Posterior vena cava (tissue), 2 donors: ENCODE data around the gene ANKRD24. TPM values are rescaled to one million over a fixed set of nuclear protein-coding genes. Genes with fewer than 3 reads are reported as not detected.
"Not testable (repeated sequence)": the region's sequence is repeated elsewhere in the genome, so short reads cannot be mapped to it uniquely, and the experiment has no call there.

Source experiments
- DNase-seq: peaks from one replicate; pipeline ENCODE4 v3.0.0-alpha.2; 2020; ENCODE audit warnings: low spot score
- intact Hi-C, 2 donors: fragments of 100-400 bp; cut with DNase I; formaldehyde crosslinking; loops; one replicate each; pipeline versions ENCODE4 v1.14.1 to v1.14.2; 2022 to 2023
- total RNA-seq, 2 donors: library from RNA; stranded (reverse); fragmentation: NEBNext Ultra II Directional; extraction: Animal tissue kit (Norgen Biotek cat#: 25700); gene quantifications; one replicate each; pipeline ENCODE4 v1.2.1, GENCODE V29; 2021
- donor health status: DM: yes; HTN: yes; CAD: no.
- donor health status: DM: yes; HTN: yes; CAD: no.

The ANKRD24 gene
- total RNA-seq, 2 donors from 2014 or later: 0.69 to 1.00 TPM

DNA sequence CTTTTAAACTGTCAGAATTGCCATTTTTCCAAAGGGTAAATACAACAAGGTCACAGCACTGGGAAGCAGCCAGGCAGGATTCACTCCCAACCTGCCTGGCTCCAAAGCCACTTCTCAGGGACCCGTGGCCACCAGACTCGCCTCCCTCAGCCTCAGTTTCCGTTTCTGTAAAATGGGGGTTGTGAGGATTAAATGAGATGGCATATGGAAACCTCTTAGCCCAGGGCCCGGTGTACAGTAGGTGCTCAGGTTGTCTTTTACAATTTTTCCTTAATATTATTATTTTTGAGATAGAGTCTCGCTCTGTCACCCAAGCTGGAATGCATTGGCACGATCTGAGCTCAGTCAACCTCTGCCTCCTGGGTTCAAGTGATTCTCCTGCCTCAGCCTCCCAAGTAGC lies 74.5 kb downstream of the ANKRD24 start:
- no peak for DNase-seq
- intact Hi-C loops: no loop called here

DNA sequence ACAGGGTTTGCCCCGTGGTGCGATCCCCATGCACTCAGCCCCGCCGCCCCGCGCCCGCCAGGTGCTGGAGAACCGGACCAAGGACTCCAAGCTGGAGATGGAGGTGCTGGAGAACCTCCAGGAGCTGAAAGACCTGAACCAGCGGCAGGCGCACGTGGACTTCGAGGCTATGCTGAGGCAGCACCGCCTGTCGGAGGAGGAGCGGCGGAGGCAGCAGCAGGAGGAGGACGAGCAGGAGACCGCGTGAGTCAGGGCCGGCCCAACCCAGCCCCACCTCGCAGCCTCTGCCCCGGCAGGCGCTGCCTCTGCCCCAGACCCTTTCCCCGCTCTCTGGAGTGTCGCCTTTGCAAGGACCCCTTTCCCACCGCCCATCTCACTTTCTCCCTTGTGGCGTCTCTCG lies 75.7 kb downstream of the ANKRD24 start:
- intact Hi-C loops: no loop called here
- no peak for DNase-seq

DNA sequence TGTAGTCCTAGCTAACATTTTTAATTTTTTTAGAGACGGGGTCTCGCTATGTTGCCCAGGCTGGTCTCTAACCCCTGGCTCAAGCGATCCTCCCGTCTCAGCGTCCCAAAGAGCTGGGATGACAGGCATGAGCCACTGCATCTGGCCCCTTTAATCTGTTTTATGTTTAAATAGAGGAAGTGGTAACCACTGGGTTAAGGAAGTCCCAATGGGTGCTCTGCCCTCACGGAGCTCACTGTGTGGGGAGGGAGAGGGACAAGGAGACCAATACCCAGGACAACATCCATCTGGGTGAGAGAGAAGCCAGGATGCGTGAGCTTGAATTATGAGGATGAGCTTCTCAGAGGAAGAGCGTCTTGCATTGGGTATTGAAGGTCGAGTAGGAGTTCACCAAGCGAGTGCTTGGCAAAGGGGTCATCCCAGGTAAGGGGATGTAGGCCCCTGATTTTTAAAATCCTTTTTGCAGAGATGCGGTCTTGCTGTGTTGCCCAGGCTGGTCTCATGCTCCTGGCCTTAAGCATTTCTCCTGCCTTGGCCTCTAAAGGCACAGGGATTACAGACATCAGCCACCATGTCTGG lies 78.2 kb downstream of the ANKRD24 start:
- DNase-seq: no peak
- intact Hi-C loops: loop anchor here in 1 of 2 donors (10.0 kb wide), 1 partner anchor 264 kb away; no protein-coding TSS in a partner anchor

DNA sequence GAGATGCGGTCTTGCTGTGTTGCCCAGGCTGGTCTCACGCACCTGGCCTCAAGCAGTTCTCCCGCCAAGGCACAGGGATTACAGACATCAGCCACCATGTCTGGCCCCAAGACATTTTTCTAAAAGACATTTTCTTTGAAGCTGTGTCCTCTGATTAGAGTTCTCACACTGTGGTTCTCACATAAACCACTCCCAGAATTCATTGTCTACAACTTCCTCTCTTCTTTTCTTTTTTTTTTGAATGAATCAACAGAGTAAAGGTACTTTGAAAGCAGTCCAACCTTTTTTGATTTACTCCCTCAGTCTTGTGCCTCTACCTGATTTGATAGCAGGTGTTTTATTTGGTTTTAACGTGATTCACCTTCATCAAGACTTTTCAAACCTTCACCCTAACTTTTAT lies 82.3 kb downstream of the ANKRD24 start:
- intact Hi-C loops: loop anchor here (5.0 to 10.0 kb wide), 2 partner anchors 257 to 260 kb away; no protein-coding TSS in a partner anchor

DNA sequence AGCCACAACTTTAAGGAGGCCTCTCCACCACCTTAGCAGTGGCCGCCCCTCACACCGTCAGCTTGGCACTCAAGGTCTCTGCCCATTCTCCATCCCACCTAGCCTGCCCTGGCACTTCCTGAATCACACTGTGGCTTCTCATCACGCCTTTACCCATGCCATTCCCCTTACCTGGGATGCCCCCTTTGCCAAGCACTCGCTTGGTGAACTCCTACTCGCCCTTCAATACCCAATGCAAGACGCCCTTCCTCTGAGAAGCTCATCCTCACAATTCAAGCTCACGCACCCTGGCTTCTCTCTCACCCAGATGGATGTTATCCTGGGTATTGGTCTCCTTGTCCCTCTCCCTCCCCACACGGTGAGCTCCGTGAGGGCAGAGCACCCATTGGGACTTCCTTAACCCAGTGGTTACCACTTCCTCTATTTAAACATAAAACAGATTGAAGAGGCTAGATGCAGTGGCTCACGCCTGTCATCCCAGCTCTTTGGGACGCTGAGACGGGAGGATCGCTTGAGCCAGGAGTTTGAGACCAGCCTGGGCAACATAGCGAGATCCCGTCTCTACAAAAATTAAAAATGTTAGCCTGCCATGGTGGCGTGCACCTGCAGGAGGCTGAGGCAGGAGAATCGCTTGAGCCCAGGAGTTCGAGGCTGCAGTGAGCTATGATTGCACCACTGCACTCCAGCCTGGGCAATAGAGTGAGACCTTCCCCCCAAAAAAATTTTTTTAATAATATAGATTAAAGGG lies 83.9 kb downstream of the ANKRD24 start:
- intact Hi-C loops: loop anchor here (5.0 to 10.0 kb wide), 2 partner anchors 256 to 258 kb away; no protein-coding TSS in a partner anchor
- no peak for DNase-seq

More for the DNA sequence above, 82.3 kb downstream of the ANKRD24 start:
- no peak for DNase-seq

DNA sequence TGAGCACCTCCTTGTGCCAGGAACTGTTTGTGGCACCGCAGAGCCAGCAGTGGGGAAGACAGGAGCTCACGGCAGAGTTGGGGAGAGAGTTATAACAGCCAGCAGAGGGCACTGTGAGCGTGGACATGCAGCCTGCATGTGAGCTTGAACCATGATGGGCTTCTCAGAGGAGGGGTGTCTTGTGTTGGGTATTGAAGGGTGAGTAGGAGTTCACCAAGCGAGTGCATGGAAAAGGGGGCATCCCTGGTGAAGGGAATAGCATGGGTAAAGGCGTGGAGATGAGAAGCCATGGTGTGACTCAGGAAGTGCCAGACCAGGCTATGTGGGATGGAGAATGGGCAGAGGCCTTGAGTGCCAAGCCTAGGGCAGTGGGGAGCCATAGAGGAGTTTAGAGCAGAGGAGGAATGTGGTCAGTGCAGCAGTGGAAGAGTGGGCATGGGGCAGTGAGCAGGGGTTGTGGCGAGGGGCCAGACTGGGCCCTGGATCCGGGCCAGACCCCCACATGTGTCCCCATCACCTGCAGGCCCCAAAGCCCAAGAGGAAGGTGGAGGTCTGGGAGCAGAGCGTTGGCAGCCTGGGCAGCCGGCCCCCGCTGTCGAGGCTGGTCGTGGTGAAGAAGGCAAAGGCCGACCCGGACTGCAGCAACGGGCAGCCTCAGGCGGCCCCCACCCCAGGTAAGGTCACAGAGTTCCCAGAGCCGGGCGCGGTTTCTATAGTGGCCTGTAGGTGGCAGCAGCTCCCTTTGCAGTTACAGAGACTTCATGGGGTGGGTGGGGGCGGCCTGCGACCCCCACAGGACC lies 84.8 kb downstream of the ANKRD24 start:
- intact Hi-C loops: loop anchor here (5.0 to 10.0 kb wide), 2 partner anchors 255 to 258 kb away; no protein-coding TSS in a partner anchor
- DNase-seq: peak; percentile 85

- no peak for DNase-seq
- intact Hi-C loops: loop anchor here (5.0 to 10.0 kb wide), 2 partner anchors 254 to 257 kb away; no protein-coding TSS in a partner anchor
Observed at GRCh38 chr19:4267901-4268815, 85.7 kb downstream of the ANKRD24 start.

DNA sequence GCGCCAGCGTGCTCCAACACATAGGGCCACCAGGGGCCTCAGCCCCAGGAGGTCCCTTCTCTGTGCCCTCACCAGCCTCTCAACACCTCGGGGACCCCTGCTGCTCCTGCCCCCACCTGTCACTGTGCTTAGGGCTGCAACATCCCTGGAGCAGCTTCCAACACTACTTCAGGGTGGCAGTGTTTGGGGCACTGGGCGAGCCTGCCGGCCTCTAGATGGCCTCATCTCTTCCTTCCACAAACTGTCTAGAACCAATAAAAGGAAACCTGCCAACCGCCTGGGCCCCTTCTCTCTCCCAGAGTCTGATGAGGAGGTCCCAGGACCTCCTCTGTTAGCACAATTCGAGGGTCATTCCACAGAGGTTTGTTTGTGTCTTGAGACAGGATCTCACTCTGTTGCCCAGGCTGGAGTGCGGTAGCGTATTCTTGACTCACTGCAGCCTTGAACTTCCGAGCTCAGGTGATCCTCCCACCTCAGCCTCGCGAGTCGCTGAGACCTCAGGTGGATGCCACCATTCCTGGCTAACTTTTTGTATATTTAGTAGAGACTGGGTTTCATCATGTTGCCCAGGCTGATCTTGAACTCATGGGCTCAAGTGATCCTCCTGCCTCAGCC lies 86.4 kb downstream of the ANKRD24 start:
- DNase-seq: no peak
- intact Hi-C loops: loop anchor here (5.0 to 10.0 kb wide), 2 partner anchors 253 to 256 kb away; no protein-coding TSS in a partner anchor

- no peak for DNase-seq
- intact Hi-C loops: no loop called here
Observed at GRCh38 chr19:4272894-4273293, 90.4 kb downstream of the ANKRD24 start.

DNA sequence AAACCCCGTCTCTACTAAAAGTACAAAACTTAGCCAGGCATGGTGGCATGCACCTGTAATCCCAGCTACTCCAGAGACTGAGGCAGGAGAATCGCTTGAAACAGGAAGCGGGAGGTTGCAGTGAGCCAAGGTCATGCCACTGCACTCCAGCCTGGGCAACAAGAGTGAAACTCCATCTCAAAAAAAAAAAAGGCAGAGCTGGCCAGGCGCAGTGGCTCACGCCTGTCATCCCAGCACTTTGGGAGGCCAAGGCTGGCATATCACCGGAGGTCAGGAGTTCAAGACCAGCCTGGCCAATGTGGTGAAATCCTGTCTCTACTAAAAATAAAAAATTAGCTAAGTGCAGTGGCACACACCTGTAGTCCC lies 91.8 kb downstream of the ANKRD24 start:
- DNase-seq, intact Hi-C loops: not testable (repeated sequence)

Other genes starting within 250 kb of the ANKRD24 start
- gene NMRK2, start 249.6 kb upstream of the ANKRD24 start, total RNA-seq: 1 to 10 TPM in 1 of 2 donors, under 1 TPM in 1; 0.51 to 2.3 TPM
- 10 to 100 TPM; 64.5 to 94.9 TPM for gene DAPK3, start 211.6 kb upstream of the ANKRD24 start, total RNA-seq
- gene EEF2, start 197.2 kb upstream of the ANKRD24 start, total RNA-seq: 1,000 to 10,000 TPM; 1,536 to 1,555 TPM
- 10 to 100 TPM; 14.4 to 16.1 TPM for gene PIAS4, start 175.0 kb upstream of the ANKRD24 start, total RNA-seq
- gene ZBTB7A, start 115.8 kb upstream of the ANKRD24 start, total RNA-seq: 10 to 100 TPM; 41.8 to 50.6 TPM
- 10 to 100 TPM; 82.8 to 88.4 TPM for gene MAP2K2, start 58.6 kb upstream of the ANKRD24 start, total RNA-seq
- not detected for gene CREB3L3, start 29.1 kb upstream of the ANKRD24 start, total RNA-seq
- gene SIRT6, start 126 bp upstream of the ANKRD24 start, total RNA-seq: 10 to 100 TPM; 16.4 to 18.4 TPM
- gene EBI3, start 46.8 kb downstream of the ANKRD24 start, total RNA-seq: 1 to 10 TPM; 2.0 to 4.6 TPM
- 10 to 100 TPM; 12.3 to 12.8 TPM for gene YJU2, start 64.4 kb downstream of the ANKRD24 start, total RNA-seq
- gene SHD, start 96.6 kb downstream of the ANKRD24 start, total RNA-seq: not detected
- under 1 TPM in 1 of 2 donors, not detected in 1; 0.38 TPM for gene TMIGD2, start 119.7 kb downstream of the ANKRD24 start, total RNA-seq
- not detected for gene FSD1, start 121.9 kb downstream of the ANKRD24 start, total RNA-seq
- 1 to 10 TPM; 2.1 to 2.7 TPM for gene STAP2, start 156.1 kb downstream of the ANKRD24 start, total RNA-seq
- 10 to 100 TPM; 11.2 to 12.1 TPM for gene MPND, start 160.9 kb downstream of the ANKRD24 start, total RNA-seq
- gene SH3GL1, start 217.9 kb downstream of the ANKRD24 start, total RNA-seq: 10 to 100 TPM; 77.5 to 88.8 TPM
- gene CHAF1A, start 220.0 kb downstream of the ANKRD24 start, total RNA-seq: 1 to 10 TPM; 6.0 to 9.5 TPM